Activated T-cell treated with anti-CD3 and anti-CD28 coated beads for 1 hour (primary cell): ENCODE data around the gene TRIB2.

Experiments used
- DNase-seq: peaks from one replicate; pipeline ENCODE4 v3.0.0-alpha.2; 2020; ENCODE audit warnings: low read depth

The TRIB2 gene

DNA sequence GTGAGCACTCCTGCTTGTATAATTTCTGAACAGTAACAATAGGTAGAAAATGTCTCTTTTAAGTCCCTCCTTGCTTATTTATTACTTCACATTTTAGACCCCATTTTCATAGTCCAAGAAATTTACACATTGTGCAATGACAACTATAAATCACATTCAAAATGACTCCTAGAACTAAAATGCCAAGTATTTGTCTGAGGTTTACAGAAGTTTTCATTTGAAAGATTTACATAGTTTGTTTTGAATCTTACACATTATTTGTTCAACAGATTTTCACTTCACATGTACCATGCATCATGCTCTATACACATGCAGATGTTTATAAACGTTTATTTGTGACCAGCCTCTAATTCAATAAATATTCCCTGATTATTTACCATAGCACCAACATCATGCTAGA lies 15.7 kb upstream of the TRIB2 start:
- no peak for DNase-seq

DNA sequence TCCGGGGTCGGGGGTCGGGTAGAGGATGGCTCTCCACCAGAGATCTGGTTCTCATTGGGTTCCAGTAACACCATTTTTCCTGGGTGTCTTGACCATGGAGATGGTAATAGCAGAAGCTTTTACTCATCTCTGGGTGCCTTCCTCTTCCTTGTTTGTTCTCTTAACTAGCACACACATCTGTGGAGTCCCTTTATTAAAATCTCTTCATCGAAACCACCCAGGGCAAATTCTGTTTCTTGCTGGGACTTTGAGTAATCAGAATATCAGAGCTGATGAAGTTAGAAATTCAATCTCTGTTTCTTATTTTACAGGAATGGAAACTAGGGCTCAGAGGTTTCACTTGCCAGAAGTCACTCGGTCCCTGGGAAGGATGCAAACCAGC lies 15.0 kb upstream of the TRIB2 start:
- DNase-seq: no peak

DNA sequence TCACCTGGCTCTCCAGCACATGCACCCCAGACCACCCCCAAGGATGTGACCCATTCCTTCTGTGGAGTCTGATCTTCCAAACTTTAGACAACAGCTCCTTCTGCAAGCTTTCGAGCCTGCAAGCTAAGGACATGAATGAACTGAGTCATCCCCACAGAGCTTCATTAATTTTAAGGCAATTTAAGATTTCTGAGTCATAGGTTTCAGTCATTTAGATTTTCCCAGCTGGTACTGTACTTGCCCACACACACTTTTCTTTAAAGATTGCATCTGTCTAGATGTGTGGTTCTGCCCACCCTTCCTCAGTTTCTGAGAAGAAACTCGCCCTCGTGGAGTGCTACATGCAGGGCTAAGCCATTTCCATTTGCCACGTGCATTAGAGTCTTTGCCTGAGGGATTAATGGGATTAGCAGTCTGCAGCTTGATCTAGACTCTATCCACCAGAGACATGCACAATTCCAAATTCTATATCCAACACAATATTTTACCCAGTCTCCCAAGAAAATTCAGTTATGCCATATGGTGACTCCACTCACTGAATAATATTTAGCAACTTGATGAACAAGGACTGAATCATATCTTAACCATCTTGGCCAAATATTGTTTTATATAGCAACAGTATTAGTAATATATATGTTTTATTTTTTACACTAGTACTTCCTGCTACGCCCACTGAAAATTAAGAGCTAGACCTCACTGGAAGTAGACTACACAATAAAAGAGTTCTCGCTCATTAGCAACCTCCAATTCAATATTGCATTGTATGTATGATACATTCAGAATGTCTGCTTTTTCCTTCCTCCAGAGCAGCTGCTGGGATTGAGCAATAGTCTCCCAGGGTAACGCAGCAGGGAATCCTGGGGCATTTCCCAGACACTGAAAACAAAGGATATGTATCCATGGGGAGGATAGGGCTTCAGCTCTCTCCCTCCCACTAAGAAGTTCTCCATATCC lies 14.3 kb upstream of the TRIB2 start:
- DNase-seq: no peak

DNA sequence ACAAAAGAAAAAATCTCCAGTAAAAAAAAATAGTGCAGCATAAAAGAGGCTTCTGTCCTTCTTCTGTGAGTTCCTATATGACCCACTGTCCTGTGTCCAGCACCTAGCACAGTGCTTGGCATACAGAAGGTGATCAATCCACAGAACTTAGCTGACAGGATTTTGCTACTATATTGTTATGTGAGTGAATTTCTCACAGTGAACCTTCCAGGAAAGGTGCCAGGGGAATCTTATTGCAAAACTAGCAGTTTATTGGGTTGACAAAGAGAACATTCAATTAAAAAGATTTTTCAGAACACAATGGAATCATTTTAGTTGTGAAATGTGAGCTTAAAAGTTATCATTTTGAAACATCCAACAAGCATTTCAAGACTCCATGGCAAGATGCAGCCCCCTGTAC lies 12.4 kb upstream of the TRIB2 start:
- DNase-seq: no peak

DNA sequence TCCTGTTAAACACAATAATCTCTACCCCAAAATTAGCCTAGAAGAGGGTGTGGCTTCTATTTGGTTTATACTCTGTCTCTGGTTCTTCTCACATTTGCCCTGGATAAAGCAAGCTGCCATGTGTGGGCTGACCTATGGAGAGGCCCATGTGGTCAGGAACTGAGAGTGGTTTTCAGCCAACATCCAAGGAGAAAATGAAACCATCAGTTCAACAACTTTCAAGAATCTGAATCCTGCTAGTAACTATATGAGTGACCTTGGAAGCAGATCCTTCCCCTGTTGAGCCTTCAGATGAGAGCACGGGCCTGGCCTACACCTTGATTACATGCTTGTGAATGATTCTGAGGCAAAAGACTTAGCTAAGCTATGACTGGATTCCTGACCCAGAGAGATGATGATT lies 11.5 kb upstream of the TRIB2 start:
- no peak for DNase-seq

DNA sequence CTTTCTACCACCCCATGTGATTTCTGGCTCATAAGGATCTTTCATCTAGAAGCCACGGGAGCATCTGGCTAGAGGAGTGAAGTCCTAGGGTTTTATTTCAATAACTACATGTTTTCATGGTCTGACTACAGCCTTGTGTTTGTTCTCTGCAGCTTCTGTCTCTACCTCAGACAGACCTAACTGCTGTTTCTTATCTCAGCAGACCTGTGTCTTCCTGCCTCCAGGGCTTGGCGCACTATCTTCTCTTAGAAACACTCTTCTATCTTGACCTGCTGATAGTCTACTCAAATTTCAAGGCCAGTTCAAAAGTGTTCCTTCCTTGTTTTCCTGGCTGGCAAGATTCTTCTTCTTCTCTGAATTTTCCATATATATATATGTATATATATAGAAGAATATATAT lies 11.0 kb upstream of the TRIB2 start:
- no peak for DNase-seq

DNA sequence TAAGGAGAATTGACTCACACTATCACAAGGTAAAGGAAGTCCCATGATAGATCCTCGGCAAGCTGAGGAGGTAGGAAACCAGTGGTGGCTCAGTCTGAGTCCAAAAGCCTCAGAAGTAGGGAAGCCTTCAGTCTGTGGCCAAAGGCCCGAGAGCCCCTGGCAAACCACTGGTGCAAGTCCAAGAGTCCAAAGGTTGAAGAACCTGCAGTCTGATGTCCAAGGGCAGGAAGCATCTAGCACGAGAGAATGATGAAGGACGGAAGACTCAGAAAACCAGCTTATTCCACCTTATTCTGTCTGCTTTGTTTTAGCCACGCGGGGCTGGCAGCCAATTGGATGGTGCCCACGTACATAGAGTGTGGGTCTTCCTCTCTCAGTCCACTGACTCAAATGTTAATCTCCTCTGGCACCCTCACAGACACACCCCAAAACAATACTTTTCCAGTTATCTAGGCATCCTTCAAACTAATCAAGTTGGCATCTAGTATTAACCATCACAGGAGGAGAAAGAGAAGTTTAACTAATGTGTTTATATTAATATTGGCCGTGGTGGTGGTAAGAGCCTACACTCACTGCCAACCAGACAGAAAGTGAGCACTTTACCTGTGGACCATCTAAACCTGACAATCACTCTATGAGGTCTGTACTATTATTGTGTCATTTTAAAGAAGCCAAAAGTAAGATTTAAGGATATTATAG lies 8.1 kb upstream of the TRIB2 start:
- no peak for DNase-seq

DNA sequence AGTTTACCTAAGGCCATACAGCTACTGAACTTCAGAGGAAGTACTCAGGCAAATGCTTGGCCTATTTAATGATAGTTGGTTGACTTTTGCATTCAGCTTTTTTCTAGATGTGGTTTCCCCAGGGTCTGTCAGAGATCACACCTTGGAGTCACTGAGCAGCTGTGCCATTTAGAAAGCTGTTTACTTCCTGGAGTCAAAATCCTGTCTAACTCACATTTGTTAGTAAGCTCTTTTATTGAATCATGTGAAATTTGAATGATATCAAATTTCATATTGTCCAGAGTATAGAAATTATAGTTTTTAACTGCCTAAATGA lies 7.6 kb upstream of the TRIB2 start:
- DNase-seq: no peak

DNA sequence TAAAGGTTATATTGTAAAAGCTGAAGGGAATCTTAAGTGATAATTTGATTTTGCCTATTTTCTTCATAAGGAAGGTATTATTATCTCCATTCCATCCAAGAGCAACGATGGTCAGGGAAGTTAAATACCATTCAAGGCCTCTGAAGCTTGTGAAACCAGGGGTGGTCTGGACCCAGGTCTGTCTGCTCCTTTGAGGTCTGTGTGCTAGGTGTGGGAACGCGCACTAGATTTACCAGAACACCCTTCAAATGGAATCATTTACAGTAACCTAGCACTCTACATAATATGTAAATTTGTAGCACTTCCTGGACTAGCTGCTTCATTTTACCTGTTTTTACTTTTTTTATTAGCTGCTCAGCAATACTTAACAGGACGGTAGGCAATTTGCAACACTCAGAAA lies 6.4 kb upstream of the TRIB2 start:
- DNase-seq: no peak

DNA sequence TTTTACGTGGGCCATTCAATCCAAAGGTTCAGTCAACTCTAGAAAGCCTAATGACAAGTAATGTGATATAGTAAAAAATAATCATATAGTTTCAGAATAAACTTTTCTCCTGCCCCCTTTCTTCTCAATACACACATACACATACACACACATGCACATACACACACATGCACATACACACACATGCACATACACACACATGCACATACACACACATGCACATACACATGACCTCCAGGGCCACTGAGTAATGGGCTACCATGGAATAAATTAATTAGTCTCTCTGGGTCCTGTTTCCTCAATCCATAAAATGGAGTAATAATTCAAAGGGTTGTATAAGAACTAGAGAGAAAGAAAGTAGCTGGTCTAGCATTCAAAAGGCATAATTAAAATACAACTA lies 5.4 kb upstream of the TRIB2 start:
- no peak for DNase-seq

DNA sequence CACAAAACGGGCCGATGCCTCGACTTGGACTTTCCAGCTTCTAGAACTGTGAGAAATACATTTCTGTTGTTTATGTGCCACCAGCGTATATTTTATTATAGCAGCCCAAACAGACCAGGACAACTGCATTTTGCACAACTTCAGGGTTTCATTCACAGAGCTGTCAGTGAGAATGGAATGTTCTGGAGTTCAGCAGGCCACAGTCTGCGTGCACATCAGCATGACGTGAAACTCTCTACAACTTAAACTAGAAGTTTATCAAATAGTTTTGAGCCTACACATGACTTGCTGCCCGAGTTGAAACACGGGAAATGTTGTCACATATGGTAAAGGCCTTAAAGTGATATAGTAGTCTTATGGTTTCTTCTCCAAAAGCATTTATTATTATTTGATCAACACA lies 3.9 kb upstream of the TRIB2 start:
- no peak for DNase-seq

DNA sequence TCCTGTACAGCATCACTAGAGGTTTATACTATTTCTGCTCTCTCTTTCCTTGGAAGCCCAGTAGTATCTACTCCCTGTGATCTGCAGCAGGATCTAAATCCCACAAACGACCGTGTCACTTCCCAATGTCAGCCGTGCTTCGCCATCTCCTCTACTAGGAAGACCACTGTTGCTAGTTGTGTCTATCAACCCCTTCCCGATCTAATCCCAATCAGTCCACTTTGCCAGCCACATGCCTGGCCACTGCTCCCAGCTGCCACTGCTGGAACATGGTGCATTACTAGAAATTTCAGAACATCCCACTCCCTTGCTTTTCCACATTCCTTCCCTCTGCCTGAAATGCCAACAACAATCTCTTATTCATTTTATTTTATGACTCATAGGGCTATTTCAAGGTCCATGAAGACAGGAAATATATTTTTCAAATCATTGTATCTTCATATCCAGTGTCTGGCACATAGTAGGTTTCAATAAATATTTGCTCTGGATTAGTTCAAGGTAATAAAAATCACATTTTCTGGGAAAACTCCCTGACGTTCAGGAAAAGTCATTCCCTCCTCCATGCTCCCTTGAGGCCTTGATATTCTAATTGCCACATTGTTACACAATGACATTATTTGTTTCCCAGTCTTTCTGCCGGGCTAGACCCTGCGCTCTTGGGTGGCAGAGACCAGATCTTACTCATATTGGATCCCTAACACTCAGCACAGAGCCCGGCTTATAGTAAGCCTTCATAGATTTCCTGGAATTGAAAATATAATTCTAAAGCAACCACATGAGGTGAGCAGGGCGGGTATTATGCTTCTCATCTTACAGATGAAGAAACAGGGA lies 2.1 kb upstream of the TRIB2 start:
- DNase-seq: no peak

DNA sequence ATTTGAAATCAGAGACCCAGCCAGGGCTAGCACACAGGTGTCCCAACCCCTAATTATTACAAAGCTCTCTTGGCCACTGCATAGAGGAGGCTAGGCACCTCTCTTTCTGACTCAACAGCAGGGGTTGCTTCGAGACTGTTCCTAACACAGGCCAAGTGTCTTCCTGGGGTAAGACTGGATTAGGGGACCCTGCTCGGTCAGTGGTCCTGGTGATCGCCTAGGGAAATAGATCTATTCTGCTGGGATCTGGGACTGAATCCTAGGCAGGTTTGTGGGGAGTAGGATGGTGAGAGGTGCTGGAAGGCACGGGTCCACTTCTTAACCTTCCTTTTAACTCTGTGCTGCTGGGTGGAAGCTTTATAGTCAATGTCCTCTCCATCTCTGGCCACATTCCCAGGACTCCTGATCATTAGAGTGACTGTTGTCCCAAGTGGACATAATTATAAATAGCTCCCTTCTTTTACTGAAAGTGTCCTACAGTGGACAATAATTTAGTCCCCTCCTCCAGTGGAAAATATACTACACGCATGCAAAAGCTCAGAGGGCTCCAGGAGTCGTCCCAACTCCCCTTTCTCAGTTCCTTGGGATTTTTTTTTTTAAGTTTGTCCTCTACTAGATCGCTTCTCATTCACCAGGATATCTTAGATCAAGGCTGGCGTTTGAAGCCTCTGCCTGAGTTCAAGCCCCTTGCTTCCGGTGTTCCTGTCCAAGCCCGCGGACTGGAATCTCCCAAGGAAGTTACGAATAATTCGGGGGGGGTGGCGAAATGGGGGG lies 1.3 kb upstream of the TRIB2 start:
- no peak for DNase-seq

DNA sequence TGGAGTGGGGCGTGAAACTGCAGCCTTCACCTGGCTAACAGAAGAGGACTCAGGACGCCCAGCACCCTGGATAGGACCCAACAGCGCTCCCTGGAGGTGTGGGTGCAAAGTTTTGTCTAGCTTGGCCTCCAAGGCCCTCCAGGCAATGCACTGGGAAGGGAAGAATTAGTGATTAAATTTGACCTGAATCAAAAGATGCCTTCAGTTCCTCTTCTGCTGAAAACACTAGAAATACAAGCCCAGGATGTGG lies 779 bp upstream of the TRIB2 start:
- peak; percentile 81 for DNase-seq

DNA sequence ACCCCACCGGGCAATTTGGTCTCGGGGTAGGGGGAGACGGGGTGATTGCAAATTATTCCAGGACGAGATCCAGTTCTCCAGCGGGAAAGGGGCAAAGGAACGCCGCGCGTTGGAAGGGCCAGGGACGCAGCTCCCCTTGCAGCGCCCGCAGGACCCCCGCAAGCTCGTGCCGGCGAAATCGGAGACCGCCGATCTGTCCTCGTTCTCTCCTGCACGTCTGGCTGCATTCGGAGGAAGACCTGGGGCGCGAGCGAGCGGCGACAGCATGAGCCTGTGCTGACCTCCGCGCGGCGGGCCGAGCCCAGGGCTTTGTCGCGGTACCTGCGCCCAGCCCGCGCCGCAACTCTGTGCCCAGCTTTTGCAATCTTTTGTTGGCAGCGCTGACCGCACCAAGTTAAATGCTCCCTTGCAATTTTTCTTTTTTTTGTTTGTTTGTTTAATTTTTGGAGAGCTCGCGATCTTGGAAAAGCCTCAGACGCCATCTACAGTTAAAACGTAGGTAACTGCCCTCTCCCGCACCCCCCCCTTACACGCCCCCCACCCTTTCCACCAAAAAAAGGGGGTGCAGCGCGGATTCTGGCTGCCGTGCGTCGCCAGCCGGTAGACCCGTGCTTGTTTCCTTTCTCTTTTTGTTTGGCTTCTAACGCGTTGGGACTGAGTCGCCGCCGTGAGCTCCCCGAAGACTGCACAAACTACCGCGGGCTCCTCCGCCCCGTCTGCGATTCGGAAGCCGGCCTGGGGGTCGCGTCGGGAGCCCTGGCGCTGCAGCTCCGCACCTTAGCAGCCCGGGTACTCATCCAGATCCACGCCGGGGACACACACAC lies 667 bp downstream of the TRIB2 start:
- peak; percentile 37 for DNase-seq

DNA sequence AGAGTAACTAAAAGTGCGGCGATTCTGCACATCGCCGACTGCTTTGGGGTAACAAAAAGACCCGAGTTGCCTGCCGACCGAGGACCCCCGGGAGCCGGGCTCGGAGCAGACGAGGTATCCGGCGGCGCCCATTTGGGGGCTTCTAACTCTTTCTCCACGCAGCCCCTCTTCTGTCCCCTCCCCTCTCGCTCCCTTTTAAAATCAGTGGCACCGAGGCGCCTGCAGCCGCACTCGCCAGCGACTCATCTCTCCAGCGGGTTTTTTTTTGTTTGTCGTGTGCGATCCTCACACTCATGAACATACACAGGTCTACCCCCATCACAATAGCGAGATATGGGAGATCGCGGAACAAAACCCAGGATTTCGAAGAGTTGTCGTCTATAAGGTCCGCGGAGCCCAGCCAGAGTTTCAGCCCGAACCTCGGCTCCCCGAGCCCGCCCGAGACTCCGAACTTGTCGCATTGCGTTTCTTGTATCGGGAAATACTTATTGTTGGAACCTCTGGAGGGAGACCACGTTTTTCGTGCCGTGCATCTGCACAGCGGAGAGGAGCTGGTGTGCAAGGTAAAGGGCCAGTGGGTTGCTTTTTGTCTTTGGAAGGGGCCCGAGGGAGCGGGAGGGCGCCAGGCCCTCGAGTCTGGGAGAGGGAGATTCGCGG lies 1.4 kb downstream of the TRIB2 start:
- peak; percentile 15 for DNase-seq

DNA sequence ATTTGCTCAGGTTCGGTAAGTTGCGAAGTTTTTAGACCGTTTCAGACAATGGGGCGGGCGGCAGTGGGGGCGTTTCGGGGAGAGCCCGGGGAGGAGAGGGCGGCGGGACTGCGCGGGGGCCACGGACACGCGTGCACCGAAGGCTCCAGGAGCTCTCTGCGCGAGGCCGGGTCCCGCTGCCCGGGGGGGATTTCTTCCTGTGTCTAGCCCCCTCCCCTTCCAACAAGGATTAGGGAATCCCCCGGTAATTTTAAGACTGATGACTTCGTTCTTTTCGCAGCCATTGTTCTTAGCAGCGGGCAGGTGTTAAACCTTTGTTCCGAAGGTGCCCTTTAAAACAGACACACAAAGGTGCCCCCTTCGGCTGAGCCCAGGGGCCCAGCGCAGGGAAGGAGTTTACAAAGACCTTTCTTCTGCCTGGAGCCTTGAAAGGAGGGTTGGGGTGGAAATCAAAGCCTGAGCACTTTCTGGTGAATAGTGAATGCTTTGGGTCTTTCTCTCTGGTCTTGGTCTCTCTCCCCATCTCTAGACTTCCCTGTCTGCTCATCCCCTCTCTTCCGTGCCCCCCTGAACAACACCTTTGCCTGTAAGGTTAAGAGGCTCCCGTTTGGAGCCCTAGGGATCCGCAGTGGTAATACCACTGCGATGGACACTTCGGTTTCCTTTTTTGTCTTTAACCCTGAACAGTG lies 2.1 kb downstream of the TRIB2 start:
- DNase-seq: peak; percentile 16

DNA sequence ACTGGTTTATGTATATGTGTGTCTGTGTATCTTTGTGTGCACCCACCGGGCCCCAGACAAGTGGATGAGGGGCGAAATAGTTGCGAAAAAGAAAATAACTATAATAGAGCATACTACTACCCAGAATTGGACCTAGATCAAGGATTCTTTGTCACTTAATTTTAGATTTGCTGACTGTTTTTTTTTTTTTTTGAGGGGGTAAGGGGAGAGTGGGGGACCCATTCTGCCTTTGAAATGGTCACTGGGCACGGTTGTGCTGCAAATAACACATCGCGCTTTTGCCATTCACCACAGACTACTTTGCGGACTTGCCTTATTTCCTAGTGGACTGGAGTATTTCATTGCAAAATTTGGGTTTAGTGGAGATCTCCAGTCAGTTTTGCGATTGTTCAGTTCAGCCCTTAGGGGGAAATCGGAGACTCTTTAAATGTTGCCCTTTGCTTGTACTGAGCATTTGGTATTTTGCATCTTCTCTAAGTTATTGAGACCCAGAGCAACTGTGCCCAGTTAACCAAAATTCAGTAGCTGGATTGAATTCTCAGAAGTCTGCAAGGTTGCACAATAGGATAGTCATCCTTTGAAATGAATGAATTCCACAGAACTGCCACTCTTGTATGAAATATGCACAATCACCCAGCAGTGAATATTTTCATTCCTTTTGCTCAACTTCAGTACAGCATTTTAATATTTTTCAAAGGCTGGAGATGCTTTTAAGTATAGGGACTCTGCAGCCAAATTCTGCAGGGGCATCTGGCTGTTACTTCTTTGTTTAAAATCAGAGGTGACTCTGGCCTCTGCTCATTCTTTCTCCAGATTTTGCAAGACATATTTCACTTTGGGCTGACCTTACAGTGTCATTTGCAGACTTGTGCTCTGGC lies 2.9 kb downstream of the TRIB2 start:
- DNase-seq: no peak

DNA sequence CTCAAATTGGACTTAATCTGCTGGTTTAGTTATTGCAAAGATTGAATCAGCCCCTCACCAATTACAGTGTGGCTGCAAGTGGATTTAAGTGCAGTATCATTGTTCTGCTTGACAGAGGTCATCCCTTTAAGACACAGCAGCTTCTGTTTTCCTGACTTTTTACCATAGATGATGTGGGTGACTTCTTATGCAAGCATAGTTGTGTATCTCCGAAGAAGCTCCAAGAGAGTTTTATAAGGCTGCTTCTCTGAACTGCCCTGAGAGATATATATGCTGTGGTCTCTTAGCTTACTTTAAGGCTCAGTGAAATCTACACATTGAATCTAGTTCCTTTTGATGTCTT lies 3.5 kb downstream of the TRIB2 start:
- no peak for DNase-seq
